HCT116 (cell line): ENCODE data around the gene ITGA7.

ENCODE experiments used
- ELF1 ChIP-seq: IDR thresholded peaks from 2 replicates; pipeline ENCODE4 v1.6.1; 2012; ENCODE audit warnings: low read depth, borderline replicate concordance
- EZH2phosphoT487 ChIP-seq: fragments of 200-600 bp; IDR thresholded peaks from 2 replicates; pipeline ENCODE4 v1.6.1; 2018; ENCODE audit warnings: antibody characterized with exemption, borderline replicate concordance
- MAX ChIP-seq: IDR thresholded peaks from 2 replicates; pipeline ENCODE4 v1.6.1; 2012
- POLR2A ChIP-seq: IDR thresholded peaks from 2 replicates; pipeline ENCODE4 v1.7.0; 2011; ENCODE audit warnings: borderline replicate concordance; ENCODE audit not compliant: insufficient read depth, insufficient read length; ENCODE audit errors: extremely low read depth
- RAD21 ChIP-seq: IDR thresholded peaks from 2 replicates; pipeline ENCODE4 v1.6.1; 2012; ENCODE audit warnings: low read depth, mild to moderate bottlenecking
- REST ChIP-seq: IDR thresholded peaks from 2 replicates; pipeline ENCODE4 v1.6.1; 2012; ENCODE audit warnings: low read depth
- ZNF274 ChIP-seq: fragments of 200-500 bp; sonication (Bioruptor generic); IDR thresholded peaks from 2 replicates; pipeline ENCODE4 v1.6.1; 2014; ENCODE audit warnings: mild to moderate bottlenecking, low read depth, low read length, inconsistent platforms
- TF ChIP-seq, protein P1 (sequence below): IDR thresholded peaks from 2 replicates; pipeline ENCODE4 v1.6.1; 2011; ENCODE audit warnings: mild to moderate bottlenecking, low read length, moderate library complexity; ENCODE audit not compliant: insufficient replicate concordance; ENCODE audit errors: extremely low read depth
- TF ChIP-seq, protein P2 (sequence below), 3 experiments: fragments of 200-600 bp in 1 of 3; sonication (generic) in 1 of 3; IDR thresholded peaks in 2 of 3; conservative IDR thresholded peaks in 1 of 3; 2 replicates each; pipeline ENCODE4 v1.5.1; 2012 to 2017; ENCODE audit warnings: low read depth in 2 of 3, low read length in 2 of 3, antibody characterized with exemption in 1 of 3, borderline replicate concordance in 1 of 3, control low read depth in 1 of 3, mild to moderate bottlenecking in 1 of 3, mixed read lengths in 1 of 3, mixed run types in 1 of 3, moderate library complexity in 1 of 3; ENCODE audit not compliant: insufficient read depth in 1 of 3

GRCh38 chr12:55748230-55748993, 40.7 kb upstream of the ITGA7 start:
- TF ChIP-seq ZNF274, result no peak
- TF ChIP-seq, protein P1, sequence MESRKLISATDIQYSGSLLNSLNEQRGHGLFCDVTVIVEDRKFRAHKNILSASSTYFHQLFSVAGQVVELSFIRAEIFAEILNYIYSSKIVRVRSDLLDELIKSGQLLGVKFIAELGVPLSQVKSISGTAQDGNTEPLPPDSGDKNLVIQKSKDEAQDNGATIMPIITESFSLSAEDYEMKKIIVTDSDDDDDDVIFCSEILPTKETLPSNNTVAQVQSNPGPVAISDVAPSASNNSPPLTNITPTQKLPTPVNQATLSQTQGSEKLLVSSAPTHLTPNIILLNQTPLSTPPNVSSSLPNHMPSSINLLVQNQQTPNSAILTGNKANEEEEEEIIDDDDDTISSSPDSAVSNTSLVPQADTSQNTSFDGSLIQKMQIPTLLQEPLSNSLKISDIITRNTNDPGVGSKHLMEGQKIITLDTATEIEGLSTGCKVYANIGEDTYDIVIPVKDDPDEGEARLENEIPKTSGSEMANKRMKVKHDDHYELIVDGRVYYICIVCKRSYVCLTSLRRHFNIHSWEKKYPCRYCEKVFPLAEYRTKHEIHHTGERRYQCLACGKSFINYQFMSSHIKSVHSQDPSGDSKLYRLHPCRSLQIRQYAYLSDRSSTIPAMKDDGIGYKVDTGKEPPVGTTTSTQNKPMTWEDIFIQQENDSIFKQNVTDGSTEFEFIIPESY, result no peak
- TF ChIP-seq, protein P2, sequence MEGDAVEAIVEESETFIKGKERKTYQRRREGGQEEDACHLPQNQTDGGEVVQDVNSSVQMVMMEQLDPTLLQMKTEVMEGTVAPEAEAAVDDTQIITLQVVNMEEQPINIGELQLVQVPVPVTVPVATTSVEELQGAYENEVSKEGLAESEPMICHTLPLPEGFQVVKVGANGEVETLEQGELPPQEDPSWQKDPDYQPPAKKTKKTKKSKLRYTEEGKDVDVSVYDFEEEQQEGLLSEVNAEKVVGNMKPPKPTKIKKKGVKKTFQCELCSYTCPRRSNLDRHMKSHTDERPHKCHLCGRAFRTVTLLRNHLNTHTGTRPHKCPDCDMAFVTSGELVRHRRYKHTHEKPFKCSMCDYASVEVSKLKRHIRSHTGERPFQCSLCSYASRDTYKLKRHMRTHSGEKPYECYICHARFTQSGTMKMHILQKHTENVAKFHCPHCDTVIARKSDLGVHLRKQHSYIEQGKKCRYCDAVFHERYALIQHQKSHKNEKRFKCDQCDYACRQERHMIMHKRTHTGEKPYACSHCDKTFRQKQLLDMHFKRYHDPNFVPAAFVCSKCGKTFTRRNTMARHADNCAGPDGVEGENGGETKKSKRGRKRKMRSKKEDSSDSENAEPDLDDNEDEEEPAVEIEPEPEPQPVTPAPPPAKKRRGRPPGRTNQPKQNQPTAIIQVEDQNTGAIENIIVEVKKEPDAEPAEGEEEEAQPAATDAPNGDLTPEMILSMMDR (IDR thresholded peaks at IDR 0.05 in 2 of 3, conservative IDR thresholded peaks at IDR 0.05 in 1 of 3; ENCODE audit: borderline replicate concordance in 1 of 3, insufficient read depth in 1 of 3, low read depth in 2 of 3, low read length in 2 of 3), result no peak
- TF ChIP-seq POLR2A, result no peak
- TF ChIP-seq RAD21, result no peak
- TF ChIP-seq MAX, result no peak
- no peak for TF ChIP-seq EZH2phosphoT487
- no peak for TF ChIP-seq ELF1
- TF ChIP-seq REST, result no peak
